Lower lobe of right lung (tissue), 2 donors: ENCODE data around the gene GOLGA6L24. TPM values are rescaled to one million over a fixed set of nuclear protein-coding genes. Genes with fewer than 3 reads are reported as not detected.
"Not testable (repeated sequence)": the region's sequence is repeated elsewhere in the genome, so short reads cannot be mapped to it uniquely, and the experiment has no call there.

Experiments used
- ATAC-seq, 2 donors: fragments of 200-7000 bp; cut with Tn5 transposase; one replicate each; pipeline ENCODE4 v1.9.1; 2020 to 2022; ENCODE audit warnings: mild to moderate bottlenecking in 2 of 2, moderate library complexity in 2 of 2
- DNase-seq: peaks from one replicate; pipeline ENCODE4 v3.0.0-alpha.2; 2020
- H3K27ac ChIP-seq: fragments of 200-600 bp; one replicate; pipeline ENCODE4 v1.8.0; 2022
- H3K27me3 ChIP-seq: fragments of 200-600 bp; one replicate; pipeline ENCODE4 v1.8.0; 2022; ENCODE audit warnings: low read depth
- H3K36me3 ChIP-seq: fragments of 200-600 bp; one replicate; pipeline ENCODE4 v1.8.0; 2022; ENCODE audit warnings: mild to moderate bottlenecking
- H3K4me1 ChIP-seq: fragments of 200-600 bp; one replicate; pipeline ENCODE4 v1.8.0; 2022
- H3K4me3 ChIP-seq: fragments of 200-600 bp; one replicate; pipeline ENCODE4 v1.8.0; 2022; ENCODE audit warnings: mild to moderate bottlenecking
- H3K9me3 ChIP-seq: fragments of 200-600 bp; one replicate; pipeline ENCODE4 v1.8.0; 2022
- intact Hi-C: fragments of 100-400 bp; cut with DNase I; formaldehyde crosslinking; loops from one replicate; pipeline ENCODE4 v1.11.0; 2022
- total RNA-seq: library from RNA; stranded (reverse); fragmentation: NEBNext Ultra II Directional; extraction: Animal tissue kit (Norgen Biotek cat#: 25700); gene quantifications from one replicate; pipeline ENCODE4 v1.2.1, GENCODE V29; 2021
- donor health status: DM: no; HTN: yes; CAD: no; lungs with severe emphysema.

GOLGA6L24 gene
- total RNA-seq, 1 donor from 2014 or later, result not detected

GRCh38 chr15:28310454-28310853, 47.4 kb downstream of the GOLGA6L24 start:
- H3K4me1 ChIP-seq, H3K9me3 ChIP-seq, H3K27me3 ChIP-seq, ATAC-seq, intact Hi-C loops, H3K27ac ChIP-seq, H3K4me3 ChIP-seq, DNase-seq, H3K36me3 ChIP-seq: not testable (repeated sequence)

GRCh38 chr15:28308718-28309117, 49.2 kb downstream of the GOLGA6L24 start:
- ATAC-seq, H3K9me3 ChIP-seq, intact Hi-C loops, H3K27ac ChIP-seq, H3K4me3 ChIP-seq, DNase-seq, H3K36me3 ChIP-seq, H3K4me1 ChIP-seq, H3K27me3 ChIP-seq: not testable (repeated sequence)

Other genes starting within 250 kb of the GOLGA6L24 start
- 55.3 TPM for gene HERC2, start 35.9 kb downstream of the GOLGA6L24 start, total RNA-seq
- not detected for gene GOLGA8F, start 20.6 kb upstream of the GOLGA6L24 start, total RNA-seq
- not detected for gene GOLGA8G, start 174.9 kb upstream of the GOLGA6L24 start, total RNA-seq
- not detected for gene GOLGA6L25, start 195.5 kb upstream of the GOLGA6L24 start, total RNA-seq